ENCODE measurements around the gene SEPTIN14.
"Not testable (repeated sequence)": the region's sequence is repeated elsewhere in the genome, so short reads cannot be mapped to it uniquely, and the experiment has no call there.

SEPTIN14 gene

GRCh38 chr7:55862652-55863051, at the start of gene SEPTIN14:
SEPTIN14 (minus strand) TSS chr7:55862752; CDS start chr7:55861996, 756 bp downstream.
- not testable (repeated sequence) for DNase-seq (ENCODE audit: low read depth in 1 of 2, low spot score in 1 of 2)

- DNase-seq (ENCODE audit: low read depth in 1 of 2, low spot score in 1 of 2), result no peak
Measured at GRCh38 chr7:55903985-55904759, 41.6 kb upstream of the SEPTIN14 start.

GRCh38 chr7:55901059-55901458, 38.5 kb upstream of the SEPTIN14 start:
- DNase-seq (ENCODE audit: low read depth in 1 of 2, low spot score in 1 of 2), result not testable (repeated sequence)

- DNase-seq (ENCODE audit: low read depth in 1 of 2, low spot score in 1 of 2), result no peak
Measured at GRCh38 chr7:55898287-55898686, 35.7 kb upstream of the SEPTIN14 start.

DNA sequence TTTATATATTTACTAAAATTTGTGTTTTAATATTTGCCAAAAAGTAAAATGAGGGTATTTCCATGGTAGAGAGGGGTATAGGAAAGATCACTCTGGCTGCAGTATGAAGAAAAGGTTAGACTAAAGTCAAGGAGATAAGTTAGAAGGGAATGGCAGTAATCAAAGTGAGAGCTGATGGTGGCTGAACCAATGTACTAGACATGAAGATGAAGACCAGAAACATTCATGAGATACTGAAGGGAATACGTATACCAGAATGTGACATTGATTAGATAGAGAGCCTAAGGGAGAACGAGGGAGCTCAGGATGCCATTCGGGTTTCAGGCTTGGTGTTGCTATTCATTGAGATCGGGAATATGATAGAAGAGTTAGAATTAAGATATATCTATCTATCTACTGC, 32.5 kb upstream of the SEPTIN14 start:
- DNase-seq (ENCODE audit: low read depth in 1 of 2, low spot score in 1 of 2), result no peak

DNA sequence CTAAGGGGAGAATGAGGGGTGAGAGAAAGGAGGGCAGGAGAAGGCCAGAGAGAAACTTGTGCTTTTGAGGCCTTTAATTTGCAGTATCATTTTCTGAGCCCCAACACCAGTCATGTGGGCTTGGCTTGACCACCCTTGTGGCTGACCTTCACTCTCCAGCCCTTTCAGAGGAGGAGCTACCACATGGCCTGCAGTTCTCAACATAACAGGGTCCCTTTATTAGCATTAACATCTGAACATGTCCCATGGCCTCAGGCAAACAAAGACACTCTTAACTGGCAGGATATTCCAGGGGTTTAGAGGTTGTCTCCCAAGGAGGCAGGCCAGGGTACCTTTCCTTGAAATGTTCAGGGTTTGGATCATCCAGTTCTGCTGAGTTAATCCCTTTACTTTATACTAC, 31.4 kb upstream of the SEPTIN14 start:
- DNase-seq (ENCODE audit: low read depth in 1 of 2, low spot score in 1 of 2), result no peak

DNA sequence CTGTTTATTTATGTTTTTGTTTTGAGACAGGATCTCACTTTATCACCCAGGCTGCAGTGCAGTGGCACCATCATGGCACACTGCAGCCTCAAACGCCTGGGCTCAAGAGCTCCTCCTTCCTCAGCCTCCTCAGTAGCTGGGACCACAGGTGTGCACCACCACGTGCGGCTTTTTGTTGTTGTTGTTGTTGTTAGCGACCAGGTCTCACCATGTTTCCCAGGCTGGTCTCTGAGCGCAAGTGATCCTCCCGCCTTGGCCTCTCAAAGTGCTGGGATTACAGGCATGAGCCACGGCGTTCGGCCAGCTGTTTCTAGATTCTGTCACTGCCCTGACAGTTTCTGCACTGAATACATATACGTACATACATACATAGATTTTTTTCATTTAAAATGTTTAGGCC, 25.8 kb upstream of the SEPTIN14 start:
- DNase-seq (ENCODE audit: low read depth in 1 of 2, low spot score in 1 of 2), result not testable (repeated sequence)

DNA sequence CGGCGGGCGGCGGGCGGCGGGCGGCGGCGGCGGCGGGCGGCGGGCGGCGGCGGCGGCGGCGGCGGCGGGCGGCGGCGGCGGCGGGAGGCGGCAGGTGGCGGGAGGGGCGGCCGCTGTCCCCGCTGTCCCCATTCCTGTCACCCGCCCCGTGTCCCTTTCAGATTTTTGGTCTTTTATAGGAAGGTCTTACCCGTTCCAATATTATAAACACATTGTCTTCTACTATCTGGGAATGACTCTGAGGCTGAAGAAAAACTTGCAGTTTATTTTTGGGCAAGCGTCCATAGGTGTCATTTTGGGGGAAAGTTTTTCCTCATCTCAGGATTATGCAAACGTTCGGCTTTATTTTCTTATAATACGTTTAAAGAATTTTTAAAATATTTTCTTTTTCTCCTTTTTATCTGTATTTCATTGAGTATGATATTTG, 25.3 kb upstream of the SEPTIN14 start:
- DNase-seq (ENCODE audit: low read depth in 1 of 2, low spot score in 1 of 2), result no peak

- DNase-seq (ENCODE audit: low read depth in 1 of 2, low spot score in 1 of 2), result no peak
Measured at GRCh38 chr7:55884321-55884720, 21.8 kb upstream of the SEPTIN14 start.

DNA sequence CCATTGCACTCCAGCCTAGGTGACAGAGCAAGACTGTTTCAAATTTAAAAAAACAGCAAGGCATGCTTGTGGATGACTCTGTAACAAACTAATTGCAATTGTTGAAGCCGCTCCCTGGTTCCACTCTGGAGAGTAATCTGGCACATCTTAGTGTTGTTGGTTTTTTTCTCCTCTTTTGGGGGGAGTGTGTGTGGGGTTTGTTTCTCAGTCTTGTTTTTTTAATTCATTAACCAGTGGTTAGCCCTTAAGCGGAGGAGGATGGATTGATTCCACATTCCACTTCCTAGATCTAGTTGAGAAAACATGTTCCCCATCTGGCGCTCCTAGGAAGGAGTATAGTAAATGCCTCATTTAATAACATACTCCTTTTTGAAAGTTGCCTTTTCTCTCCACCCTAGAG, 16.1 kb upstream of the SEPTIN14 start:
- no peak for DNase-seq (ENCODE audit: low read depth in 1 of 2, low spot score in 1 of 2)

DNA sequence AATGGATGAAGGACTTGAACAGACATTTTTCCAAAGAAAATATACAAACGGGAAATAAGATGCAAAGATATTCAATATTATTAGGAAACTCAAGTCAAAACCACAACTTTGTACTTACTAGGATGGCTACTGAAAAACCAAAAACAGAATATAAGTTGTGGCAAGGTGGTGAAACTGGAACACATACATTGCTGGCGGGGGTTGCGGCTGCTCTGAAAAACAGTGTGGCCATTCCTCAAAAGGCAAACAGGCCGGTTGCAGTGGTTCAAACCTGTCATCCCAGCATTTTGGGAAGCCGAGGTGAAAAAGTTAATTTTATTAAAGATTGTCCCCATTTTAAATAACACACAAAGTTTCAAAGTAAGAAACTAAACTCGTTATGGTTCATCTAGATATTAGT, 14.8 kb upstream of the SEPTIN14 start:
- DNase-seq (ENCODE audit: low read depth in 1 of 2, low spot score in 1 of 2), result no peak

- no peak for DNase-seq (ENCODE audit: low read depth in 1 of 2, low spot score in 1 of 2)
Measured at GRCh38 chr7:55873765-55874164, 11.2 kb upstream of the SEPTIN14 start.

- DNase-seq (ENCODE audit: low read depth in 1 of 2, low spot score in 1 of 2), result no peak
Measured at GRCh38 chr7:55871932-55872485, 9.5 kb upstream of the SEPTIN14 start.

DNA sequence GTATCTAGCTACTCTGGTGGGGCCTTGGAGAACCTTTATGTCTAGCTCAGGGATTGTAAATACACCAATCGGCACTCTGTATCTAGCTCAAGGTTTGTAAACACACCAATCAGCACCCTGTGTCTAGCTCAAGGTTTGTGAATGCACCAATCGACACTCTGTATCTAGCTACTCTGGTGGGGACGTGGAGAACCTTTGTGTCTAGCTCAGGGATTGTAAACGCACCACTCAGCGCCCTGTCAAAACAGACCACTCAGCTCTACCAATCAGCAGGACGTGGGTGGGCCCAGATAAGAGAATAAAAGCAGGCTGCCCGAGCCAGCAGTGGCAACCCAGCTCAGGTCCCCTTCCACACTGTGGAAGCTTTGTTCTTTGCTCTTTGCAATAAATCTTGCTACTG, 6.4 kb upstream of the SEPTIN14 start:
- DNase-seq (ENCODE audit: low read depth in 1 of 2, low spot score in 1 of 2), result not testable (repeated sequence)

DNA sequence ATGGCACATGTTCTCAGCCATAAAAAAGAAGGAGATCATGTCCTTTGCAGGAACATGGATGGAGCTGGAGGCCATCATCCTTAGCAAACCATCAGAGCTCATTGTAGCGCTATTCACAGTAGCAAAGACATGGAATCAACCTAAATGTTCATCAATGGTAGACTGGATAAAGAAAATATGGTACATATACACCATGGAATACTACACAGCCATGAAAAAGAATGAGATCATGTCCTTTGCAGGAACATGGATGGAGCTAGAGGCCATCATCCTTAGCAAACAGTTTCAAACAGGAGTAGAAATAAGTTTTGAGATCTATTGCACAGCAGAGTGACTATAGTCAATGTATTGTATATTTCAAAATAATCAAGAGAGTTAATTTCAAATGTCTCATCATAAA, 17.4 kb downstream of the SEPTIN14 start:
- DNase-seq (ENCODE audit: low read depth in 1 of 2, low spot score in 1 of 2), result not testable (repeated sequence)

GRCh38 chr7:55838595-55838994, 24.0 kb downstream of the SEPTIN14 start:
- no peak for DNase-seq (ENCODE audit: low read depth in 1 of 2, low spot score in 1 of 2)

- DNase-seq (ENCODE audit: low read depth in 1 of 2, low spot score in 1 of 2), result no peak
Measured at GRCh38 chr7:55827577-55827976, 35.0 kb downstream of the SEPTIN14 start.

GRCh38 chr7:55818686-55819085, 43.9 kb downstream of the SEPTIN14 start:
- DNase-seq (ENCODE audit: low read depth in 1 of 2, low spot score in 1 of 2), result no peak

- not testable (repeated sequence) for DNase-seq (ENCODE audit: low read depth in 1 of 2, low spot score in 1 of 2)
Measured at GRCh38 chr7:55797260-55797659, 65.3 kb downstream of the SEPTIN14 start.

- no peak for DNase-seq (ENCODE audit: low read depth in 1 of 2, low spot score in 1 of 2)
Measured at GRCh38 chr7:55794527-55794926, 68.0 kb downstream of the SEPTIN14 start.

DNA sequence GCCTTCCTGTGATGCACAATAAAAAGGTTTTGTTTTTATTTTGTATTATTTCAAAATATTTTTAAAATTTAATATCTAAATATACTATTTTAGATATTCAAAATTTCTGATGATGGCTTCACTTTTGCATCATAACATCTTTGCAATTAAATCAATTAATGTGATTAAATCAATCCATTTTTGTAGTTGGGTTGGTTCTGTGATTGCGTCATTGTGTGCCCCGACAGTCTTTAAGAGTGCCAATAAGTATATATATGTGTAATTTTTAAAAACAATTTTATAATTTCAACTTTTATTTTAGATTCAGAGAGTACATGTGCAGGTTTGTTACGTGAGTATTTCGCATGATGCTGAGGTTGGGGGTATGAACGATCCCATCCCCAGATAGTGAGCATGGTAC, 70.5 kb downstream of the SEPTIN14 start:
- no peak for DNase-seq (ENCODE audit: low read depth in 1 of 2, low spot score in 1 of 2)

DNA sequence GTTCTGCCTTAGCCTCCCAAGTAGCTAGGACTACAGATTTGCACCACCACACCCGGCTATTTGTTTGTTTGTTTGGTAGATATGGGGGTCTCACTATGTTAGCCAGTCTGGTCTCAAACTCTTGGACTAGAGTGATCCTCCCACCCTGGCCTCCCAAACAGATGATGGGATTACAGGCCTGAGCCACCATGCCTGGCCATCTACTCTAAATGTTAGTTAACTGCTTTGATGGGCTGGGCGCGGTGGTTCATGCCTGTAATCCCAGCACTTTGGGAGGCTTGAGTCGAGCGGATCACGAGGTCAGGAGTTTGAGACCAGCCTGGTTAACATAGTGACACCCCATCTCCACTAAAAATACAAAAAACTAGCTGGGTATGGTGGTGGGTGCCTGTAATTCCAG, 74.8 kb downstream of the SEPTIN14 start:
- DNase-seq (ENCODE audit: low read depth in 1 of 2, low spot score in 1 of 2), result no peak

DNA sequence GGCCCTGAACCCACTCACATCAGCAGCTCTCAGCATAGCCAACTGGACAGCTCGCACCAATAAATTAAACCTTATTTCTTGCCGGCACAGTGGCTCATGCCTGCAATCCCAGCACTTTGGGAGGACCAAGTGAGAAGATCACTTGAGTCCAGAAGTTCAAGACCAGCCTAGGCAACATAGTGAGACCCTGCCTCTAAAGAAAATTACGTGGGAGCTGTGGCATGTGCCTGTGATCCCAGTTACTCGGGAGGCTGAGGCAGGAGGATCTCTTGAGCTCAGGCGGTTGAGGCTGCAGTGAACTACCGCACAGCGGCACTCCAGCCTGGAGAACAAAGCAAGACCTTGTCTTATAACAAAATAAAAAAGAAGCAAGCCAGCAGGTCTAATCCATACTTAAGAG, 75.7 kb downstream of the SEPTIN14 start:
- no peak for DNase-seq (ENCODE audit: low read depth in 1 of 2, low spot score in 1 of 2)

All from activated T-helper 1 cell treated with anti-CD3 and anti-CD28 coated beads, Interleukin-2, amount 50 U/mL, for 16 hours (primary cell).